Fibroblast of pulmonary artery (primary cell): Measurements from ENCODE around the gene F10.

Source experiments
- DNase-seq: peaks from one replicate; pipeline ENCODE4 v3.0.0-alpha.2; 2010; ENCODE audit warnings: low read depth
- H3K4me3 ChIP-seq: replicated peaks from 2 replicates; pipeline ENCODE4 v1.5.1; 2011; ENCODE audit warnings: low read depth, mild to moderate bottlenecking, control low read depth, low read length, moderate library complexity
- CTCF ChIP-seq: IDR thresholded peaks from 2 replicates; pipeline ENCODE4 v1.5.1; 2011; ENCODE audit warnings: mild to moderate bottlenecking, control low read depth, low read length, inconsistent platforms; ENCODE audit errors: missing control alignments

The F10 gene

GRCh38 chr13:113152691-113152983, 30.0 kb downstream of the F10 start:
- no peak for TF ChIP-seq CTCF
- H3K4me3 ChIP-seq = peak overlapping the region; percentile 38
- no peak for DNase-seq

- peak; percentile 17 for DNase-seq
- peak overlapping the region; percentile 38 for H3K4me3 ChIP-seq
- no peak for TF ChIP-seq CTCF
Measured at GRCh38 chr13:113152984-113153809, 30.6 kb downstream of the F10 start.

GRCh38 chr13:113153810-113154748, 31.5 kb downstream of the F10 start:
- H3K4me3 ChIP-seq = peak overlapping the region; percentile 40
- DNase-seq = peak; percentile 68
- TF ChIP-seq CTCF = no peak

- DNase-seq = no peak
- TF ChIP-seq CTCF = no peak
- no peak overlapping the region for H3K4me3 ChIP-seq
Measured at GRCh38 chr13:113155201-113155600, 32.6 kb downstream of the F10 start.

- H3K4me3 ChIP-seq = no peak overlapping the region
- no peak for DNase-seq
- no peak for TF ChIP-seq CTCF
Measured at GRCh38 chr13:113155982-113156655, 33.5 kb downstream of the F10 start.

- no peak for DNase-seq
- no peak for TF ChIP-seq CTCF
- H3K4me3 ChIP-seq = no peak overlapping the region
Measured at GRCh38 chr13:113157206-113157928, 34.8 kb downstream of the F10 start.
